Jurkat, Clone E6-1 (cell line): Measurements from ENCODE around the gene TUNAR. TPM values are rescaled to one million over a fixed set of nuclear protein-coding genes. Genes with fewer than 3 reads are reported as not detected.

Source experiments
- DNase-seq: peaks from one replicate; pipeline ENCODE4 v3.0.0-alpha.2; 2011; ENCODE audit warnings: low read depth, low spot score
- H3K4me3 ChIP-seq: 2 replicates; pipeline ENCODE4 v1.5.1; 2011; ENCODE audit warnings: mild to moderate bottlenecking, low read length, control low read depth, moderate library complexity
- polyA plus RNA-seq: library from polyadenylated mRNA; unstranded; fragments of >200 nt; gene quantifications from one replicate; pipeline ENCODE4 v1.2.1, GENCODE V29; 2012; ENCODE audit warnings: missing spikeins; ENCODE audit not compliant: insufficient read length, insufficient read depth

TUNAR gene
- not detected for polyA plus RNA-seq

GRCh38 chr14:95876761-95877538, at the start of gene TUNAR:
Gene TUNAR, plus strand, starts transcription at chr14:95876832.
- DNase-seq = no peak
- no peak within 1 kb of the TSS for H3K4me3 ChIP-seq

GRCh38 chr14:95828649-95829265, 47.9 kb upstream of the TUNAR start:
- no peak overlapping the region for H3K4me3 ChIP-seq
- no peak for DNase-seq

GRCh38 chr14:95829321-95829720, 47.3 kb upstream of the TUNAR start:
- no peak for DNase-seq
- H3K4me3 ChIP-seq = no peak overlapping the region

GRCh38 chr14:95830386-95830785, 46.2 kb upstream of the TUNAR start:
- no peak overlapping the region for H3K4me3 ChIP-seq
- no peak for DNase-seq

- DNase-seq = no peak
- no peak overlapping the region for H3K4me3 ChIP-seq
Observed at GRCh38 chr14:95831041-95831440, 45.6 kb upstream of the TUNAR start.

GRCh38 chr14:95831468-95831867, 45.2 kb upstream of the TUNAR start:
- no peak for DNase-seq
- no peak overlapping the region for H3K4me3 ChIP-seq

GRCh38 chr14:95832012-95832411, 44.6 kb upstream of the TUNAR start:
- no peak for DNase-seq

GRCh38 chr14:95833429-95833828, 43.2 kb upstream of the TUNAR start:
- no peak overlapping the region for H3K4me3 ChIP-seq
- peak; percentile 6 for DNase-seq

More at GRCh38 chr14:95832012-95832411, 44.6 kb upstream of the TUNAR start:
- no peak overlapping the region for H3K4me3 ChIP-seq

GRCh38 chr14:95834496-95834895, 42.1 kb upstream of the TUNAR start:
- no peak overlapping the region for H3K4me3 ChIP-seq
- DNase-seq = no peak

- peak; percentile 12 for DNase-seq
- H3K4me3 ChIP-seq = no peak overlapping the region
Observed at GRCh38 chr14:95835121-95835730, 41.4 kb upstream of the TUNAR start.

GRCh38 chr14:95838862-95839261, 37.8 kb upstream of the TUNAR start:
- H3K4me3 ChIP-seq = no peak overlapping the region

GRCh38 chr14:95840094-95840700, 36.4 kb upstream of the TUNAR start:
- no peak for DNase-seq
- H3K4me3 ChIP-seq = no peak overlapping the region

More at GRCh38 chr14:95838862-95839261, 37.8 kb upstream of the TUNAR start:
- no peak for DNase-seq

- no peak for DNase-seq
- no peak overlapping the region for H3K4me3 ChIP-seq
Observed at GRCh38 chr14:95841668-95842067, 35.0 kb upstream of the TUNAR start.

- no peak for DNase-seq
- no peak overlapping the region for H3K4me3 ChIP-seq
Observed at GRCh38 chr14:95849761-95850160, 26.9 kb upstream of the TUNAR start.

GRCh38 chr14:95850429-95850828, 26.2 kb upstream of the TUNAR start:
- DNase-seq = peak; percentile 8
- H3K4me3 ChIP-seq = no peak overlapping the region

GRCh38 chr14:95855606-95856005, 21.0 kb upstream of the TUNAR start:
- no peak for DNase-seq
- no peak overlapping the region for H3K4me3 ChIP-seq

GRCh38 chr14:95857275-95857674, 19.4 kb upstream of the TUNAR start:
- H3K4me3 ChIP-seq = no peak overlapping the region
- DNase-seq = no peak

GRCh38 chr14:95858893-95859292, 17.7 kb upstream of the TUNAR start:
- no peak overlapping the region for H3K4me3 ChIP-seq
- DNase-seq = no peak

GRCh38 chr14:95862243-95862642, 14.4 kb upstream of the TUNAR start:
- DNase-seq = no peak
- no peak overlapping the region for H3K4me3 ChIP-seq

GRCh38 chr14:95863295-95863694, 13.3 kb upstream of the TUNAR start:
- DNase-seq = no peak
- no peak overlapping the region for H3K4me3 ChIP-seq
